ENCODE measurements around the gene GLI1. TPM values are rescaled to one million over a fixed set of nuclear protein-coding genes. Genes with fewer than 3 reads are reported as not detected.

GLI1 gene
- total RNA-seq, 2 donors from 2014 or later: 1.7 to 11.5 TPM

DNA sequence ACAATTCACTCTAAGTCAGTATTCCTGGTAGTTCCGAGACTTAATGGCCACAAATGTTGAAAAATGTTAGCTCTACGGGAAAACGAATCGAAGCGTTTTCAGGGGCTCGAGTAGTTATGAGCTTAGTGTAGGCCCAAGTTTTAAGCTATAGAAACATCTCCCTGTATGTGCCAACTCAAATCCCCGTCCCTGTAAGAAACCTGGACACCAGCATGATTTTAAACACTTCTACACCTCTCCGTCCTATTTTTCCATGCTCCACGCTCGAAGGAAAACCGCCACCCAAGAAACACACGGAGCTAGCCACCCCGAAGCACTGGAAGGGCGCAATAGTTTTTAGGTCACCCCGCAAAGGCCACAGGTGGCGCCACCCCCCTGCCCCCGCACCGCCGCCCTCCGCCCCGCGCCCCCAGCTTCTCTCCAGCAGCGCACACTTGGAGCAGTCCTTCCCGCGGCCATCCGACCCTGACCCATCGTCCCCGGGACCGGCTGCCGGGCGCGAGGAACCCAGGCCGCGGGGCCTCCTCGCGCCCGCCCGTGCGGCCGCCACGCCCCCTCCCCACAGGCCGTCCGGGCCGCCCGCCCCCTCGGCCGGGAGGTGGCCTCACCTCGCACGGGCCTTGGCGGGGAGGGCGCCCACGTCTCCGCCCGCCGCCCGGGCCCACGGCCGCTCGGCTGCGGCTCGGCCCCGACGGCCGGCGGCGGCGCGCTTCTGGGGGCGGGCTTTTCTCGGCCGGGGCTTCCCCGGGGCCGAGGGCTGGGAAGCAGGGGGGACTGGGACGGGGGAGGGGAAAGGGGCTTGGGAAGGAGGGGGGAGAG, 29.3 kb upstream of the GLI1 start:
- H3K4me1 ChIP-seq (replicated peaks): no peaks in the 10 kb centered on the region
- H3K9me3 ChIP-seq: no peaks in the 10 kb centered on the region
- H3K36me3 ChIP-seq: no peaks in the 10 kb centered on the region
- intact Hi-C loops (cut with DNase I): no loop called here
- TF ChIP-seq, protein P1, sequence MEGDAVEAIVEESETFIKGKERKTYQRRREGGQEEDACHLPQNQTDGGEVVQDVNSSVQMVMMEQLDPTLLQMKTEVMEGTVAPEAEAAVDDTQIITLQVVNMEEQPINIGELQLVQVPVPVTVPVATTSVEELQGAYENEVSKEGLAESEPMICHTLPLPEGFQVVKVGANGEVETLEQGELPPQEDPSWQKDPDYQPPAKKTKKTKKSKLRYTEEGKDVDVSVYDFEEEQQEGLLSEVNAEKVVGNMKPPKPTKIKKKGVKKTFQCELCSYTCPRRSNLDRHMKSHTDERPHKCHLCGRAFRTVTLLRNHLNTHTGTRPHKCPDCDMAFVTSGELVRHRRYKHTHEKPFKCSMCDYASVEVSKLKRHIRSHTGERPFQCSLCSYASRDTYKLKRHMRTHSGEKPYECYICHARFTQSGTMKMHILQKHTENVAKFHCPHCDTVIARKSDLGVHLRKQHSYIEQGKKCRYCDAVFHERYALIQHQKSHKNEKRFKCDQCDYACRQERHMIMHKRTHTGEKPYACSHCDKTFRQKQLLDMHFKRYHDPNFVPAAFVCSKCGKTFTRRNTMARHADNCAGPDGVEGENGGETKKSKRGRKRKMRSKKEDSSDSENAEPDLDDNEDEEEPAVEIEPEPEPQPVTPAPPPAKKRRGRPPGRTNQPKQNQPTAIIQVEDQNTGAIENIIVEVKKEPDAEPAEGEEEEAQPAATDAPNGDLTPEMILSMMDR (IDR thresholded peaks at IDR 0.05): no peak
- TF ChIP-seq POLR2A (IDR thresholded peaks at IDR 0.05) (no peak), POLR2AphosphoS5 (IDR thresholded peaks at IDR 0.05) (no peak)
- H3K27ac ChIP-seq: peak overlapping the region; percentile 87 to 99
- WGBS: under 1% methylated on average over 70 of the region's 74 CpGs
- peak overlapping the region; percentile 72 to 81 for H3K4me3 ChIP-seq
- no peak for DNase-seq (ENCODE audit: low spot score)
- no peaks in the 10 kb centered on the region for H3K27me3 ChIP-seq (replicated peaks; ENCODE audit: insufficient read depth)

DNA sequence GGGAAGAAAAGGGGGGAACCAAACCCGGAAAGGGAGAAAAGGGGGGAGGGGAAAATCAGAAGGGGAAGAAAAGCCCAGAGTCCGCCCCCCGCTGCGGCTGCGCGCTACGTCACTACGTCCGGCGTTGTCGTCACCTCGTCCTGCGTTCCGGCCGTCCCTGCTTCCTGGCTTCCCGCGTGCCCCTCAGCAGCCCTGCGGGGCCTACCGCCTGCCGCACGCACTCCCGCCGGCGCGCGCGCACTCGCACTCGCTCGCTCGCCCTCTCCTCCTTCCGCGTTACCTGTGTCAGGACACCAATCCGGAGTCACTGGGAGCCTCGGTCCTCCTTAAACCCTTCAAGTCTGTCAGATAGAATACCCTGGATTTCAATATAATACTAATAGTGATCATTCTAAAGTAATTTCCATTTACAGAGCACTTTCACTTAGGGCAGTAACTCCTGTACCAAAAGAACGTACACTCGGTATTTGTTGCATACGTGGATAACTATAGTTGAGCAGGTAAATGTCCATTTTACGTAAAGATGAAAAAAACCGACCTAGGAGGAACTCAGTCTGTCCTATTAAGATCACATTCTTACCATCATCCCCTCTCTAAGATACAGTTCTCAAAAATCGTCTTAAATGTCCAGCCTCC, 28.5 kb upstream of the GLI1 start, which contains the start of gene R3HDM2:
R3HDM2 (minus strand) TSS at position 113 of the 636 bp plus-strand sequence. CDS start 120,615 bp downstream, outside the sequence.
- peak; percentile 95 for DNase-seq (ENCODE audit: low spot score)
- intact Hi-C loops (cut with DNase I): no loop called here
- under 1% methylated on average over 41 of the region's 41 CpGs for WGBS

DNA sequence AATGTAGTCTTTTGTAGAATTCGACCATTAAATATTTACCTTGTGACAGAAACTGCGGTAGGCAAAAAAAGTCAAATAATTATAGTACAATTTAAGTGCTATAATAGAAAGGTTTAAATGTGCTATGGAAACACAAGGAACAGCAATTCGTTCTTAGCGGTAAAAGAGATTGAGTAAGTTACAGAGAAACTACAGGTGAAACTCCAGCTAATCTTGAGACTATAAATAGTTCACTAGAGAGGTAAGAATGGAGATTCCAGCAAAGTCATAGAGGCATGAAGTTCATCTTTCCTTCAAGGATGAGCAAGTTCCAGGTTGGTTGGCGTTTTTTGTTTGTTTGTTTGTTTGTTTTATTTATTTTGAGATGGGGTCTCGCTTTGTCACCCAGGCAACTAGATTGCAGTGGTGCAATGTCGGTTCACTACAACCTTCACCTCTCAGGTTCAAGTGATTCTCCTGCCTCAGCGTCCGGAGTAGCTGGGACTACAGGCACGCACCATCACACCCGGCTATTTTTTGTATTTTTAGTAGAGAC, 27.9 kb upstream of the GLI1 start:
- Histone ChIP-seq H3K9me3 (no peaks in the 10 kb centered on the region), H3K27ac (peak overlapping the region; percentile 87 to 99), H3K4me1 (replicated peaks) (no peaks in the 10 kb centered on the region), H3K4me3 (peak overlapping the region in 1 of 2 donors; percentile 72), H3K27me3 (replicated peaks; ENCODE audit: insufficient read depth) (no peaks in the 10 kb centered on the region), H3K36me3 (no peaks in the 10 kb centered on the region)
- WGBS: 74% methylated on average over 11 of the region's 11 CpGs
- DNase-seq (ENCODE audit: low spot score): no peak
- intact Hi-C loops (cut with DNase I): no loop called here
- TF ChIP-seq, protein P1 (IDR thresholded peaks at IDR 0.05): no peak
- TF ChIP-seq POLR2AphosphoS5 (IDR thresholded peaks at IDR 0.05) (no peak), POLR2A (IDR thresholded peaks at IDR 0.05) (no peak)

More for the DNA sequence above, 28.5 kb upstream of the GLI1 start, which contains the start of gene R3HDM2:
- Histone ChIP-seq H3K4me1 (replicated peaks) (no peaks in the 10 kb centered on the region), H3K27ac (peak within 1 kb of the TSS; percentile 87 to 99), H3K9me3 (no peaks in the 10 kb centered on the region), H3K27me3 (replicated peaks; ENCODE audit: insufficient read depth) (no peaks in the 10 kb centered on the region), H3K4me3 (peak within 1 kb of the TSS; percentile 72 to 81), H3K36me3 (no peaks in the 10 kb centered on the region)
- TF ChIP-seq, protein P1 (IDR thresholded peaks at IDR 0.05): peak in 1 of 4 experiments; percentile 30
- TF ChIP-seq POLR2A (IDR thresholded peaks at IDR 0.05) (peak; percentile 92), POLR2AphosphoS5 (IDR thresholded peaks at IDR 0.05) (peak; percentile 95)

DNA sequence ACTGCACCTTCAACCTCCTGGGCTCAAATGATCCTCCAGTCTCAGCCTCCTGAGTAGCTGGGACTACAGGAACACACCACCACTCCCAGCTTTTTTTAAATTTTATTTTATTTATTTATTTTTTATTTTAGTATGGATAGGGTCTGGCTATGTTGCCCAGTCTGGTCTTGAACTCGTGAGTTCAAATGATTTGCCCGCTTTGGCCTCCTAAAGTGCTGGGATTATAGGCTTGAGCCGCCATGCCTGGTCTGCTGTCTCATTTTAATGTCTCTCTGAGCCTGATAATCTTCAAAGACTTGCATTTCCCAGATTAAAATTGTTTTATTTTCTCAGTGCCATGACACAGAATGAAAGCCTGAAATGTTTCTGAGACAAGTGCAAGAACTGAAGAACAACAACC, 26.2 kb upstream of the GLI1 start:
- no peak overlapping the region for H3K27ac ChIP-seq
- no peaks in the 10 kb centered on the region for H3K27me3 ChIP-seq (replicated peaks; ENCODE audit: insufficient read depth)
- H3K4me1 ChIP-seq (replicated peaks): no peaks in the 10 kb centered on the region
- H3K4me3 ChIP-seq: no peak overlapping the region
- H3K9me3 ChIP-seq: no peaks in the 10 kb centered on the region
- 62% methylated on average over 3 of the region's 3 CpGs for WGBS
- TF ChIP-seq POLR2A (IDR thresholded peaks at IDR 0.05) (no peak), POLR2AphosphoS5 (IDR thresholded peaks at IDR 0.05) (no peak)
- TF ChIP-seq, protein P1 (IDR thresholded peaks at IDR 0.05): no peak
- DNase-seq (ENCODE audit: low spot score): no peak
- H3K36me3 ChIP-seq: no peaks in the 10 kb centered on the region
- intact Hi-C loops (cut with DNase I): no loop called here

Measured in prostate gland (tissue), 2 donors.